Stimulated activated CD4-positive, alpha-beta T cell treated with anti-CD3 and anti-CD28 coated beads, TNF-alpha, amount 100 ng/mL, for 48 hours (primary cell): ENCODE data around the gene KIR3DL3.
"Not testable (repeated sequence)": the region's sequence is repeated elsewhere in the genome, so short reads cannot be mapped to it uniquely, and the experiment has no call there.

ENCODE experiments used
- DNase-seq, 3 donors: peaks; one replicate each; pipeline ENCODE4 v3.0.0-alpha.2; 2020; ENCODE audit warnings: low read depth in 3 of 3

KIR3DL3 gene

GRCh38 chr19:54778896-54779295 is 54.7 kb downstream of the KIR3DL3 start:
- not testable (repeated sequence) for DNase-seq

GRCh38 chr19:54782916-54783315 is 58.7 kb downstream of the KIR3DL3 start:
- not testable (repeated sequence) for DNase-seq
